OCI-LY1 (cell line): ENCODE measurements around the gene DNAJC28.
"Not testable (repeated sequence)": the region's sequence is repeated elsewhere in the genome, so short reads cannot be mapped to it uniquely, and the experiment has no call there.

ENCODE experiments used
- H2AFZ ChIP-seq: fragments of 200-600 bp; sonication (generic), shearing (Covaris generic); 2 replicates; pipeline ENCODE4 v1.6.0; 2014; ENCODE audit warnings: antibody characterized with exemption, mild to moderate bottlenecking, low read length
- H3F3A ChIP-seq: fragments of 200-600 bp; sonication (generic), shearing (Covaris generic); 2 replicates; pipeline ENCODE4 v1.6.0; 2014; ENCODE audit warnings: mild to moderate bottlenecking, antibody characterized with exemption, low read length, moderate library complexity; ENCODE audit not compliant: insufficient read depth
- H3K27ac ChIP-seq: fragments of 200-600 bp; sonication (generic); 2 replicates; pipeline ENCODE4 v1.5.1; 2014; ENCODE audit warnings: low read length, mixed run types, mild to moderate bottlenecking, low read depth; ENCODE audit not compliant: poor library complexity, severe bottlenecking
- H3K27me3 ChIP-seq: fragments of 200-600 bp; sonication (generic); 2 replicates; pipeline ENCODE4 v1.6.0; 2014; ENCODE audit warnings: antibody characterized with exemption, mild to moderate bottlenecking, low read length, moderate library complexity; ENCODE audit not compliant: insufficient read depth
- H3K36me3 ChIP-seq: fragments of 200-600 bp; sonication (generic); 2 replicates; pipeline ENCODE4 v1.6.1; 2014; ENCODE audit warnings: mild to moderate bottlenecking, antibody characterized with exemption, low read length, moderate library complexity, mixed read lengths; ENCODE audit not compliant: insufficient read depth
- H3K4me1 ChIP-seq: fragments of 200-600 bp; sonication (generic); 2 replicates; pipeline ENCODE4 v1.5.1; 2014; ENCODE audit warnings: mild to moderate bottlenecking, low read length, moderate library complexity; ENCODE audit not compliant: insufficient read depth, severe bottlenecking
- H3K4me2 ChIP-seq: fragments of 200-600 bp; sonication (generic), shearing (Covaris generic); 2 replicates; pipeline ENCODE4 v1.6.1; 2014; ENCODE audit warnings: low read length
- H3K4me3 ChIP-seq: fragments of 200-600 bp; sonication (generic); 2 replicates; pipeline ENCODE4 v1.5.1; 2014; ENCODE audit warnings: low read length, low read depth, mild to moderate bottlenecking, mixed read lengths; ENCODE audit not compliant: poor library complexity, severe bottlenecking
- H3K79me2 ChIP-seq: fragments of 200-600 bp; shearing (Covaris generic); 2 replicates; pipeline ENCODE4 v1.6.1; 2016; ENCODE audit warnings: mixed run types, low read length, mixed read lengths; ENCODE audit not compliant: insufficient read depth
- H3K9ac ChIP-seq: fragments of 200-600 bp; sonication (generic), shearing (Covaris generic); 2 replicates; pipeline ENCODE4 v1.6.1; 2014; ENCODE audit warnings: mild to moderate bottlenecking, low read length, mixed read lengths
- H3K9me2 ChIP-seq: fragments of 200-600 bp; sonication (generic), shearing (Covaris generic); 2 replicates; pipeline ENCODE4 v1.6.1; 2014; ENCODE audit warnings: low read depth, mild to moderate bottlenecking, low read length, mixed read lengths
- H3K9me3 ChIP-seq: fragments of 200-600 bp; shearing (Covaris generic); 2 replicates; pipeline ENCODE4 v1.6.1; 2014; ENCODE audit warnings: low read length, mixed read lengths
- H4K20me1 ChIP-seq: fragments of 200-600 bp; sonication (generic), shearing (Covaris generic); 2 replicates; pipeline ENCODE4 v1.6.0; 2016; ENCODE audit warnings: mild to moderate bottlenecking, low read length; ENCODE audit not compliant: insufficient read depth
- EZH2 ChIP-seq: fragments of 200-600 bp; sonication (generic), shearing (Covaris generic); IDR thresholded peaks from 2 replicates; pipeline ENCODE4 v1.8.0; 2017; ENCODE audit warnings: borderline replicate concordance, mixed run types, mild to moderate bottlenecking, antibody characterized with exemption, low read length, moderate library complexity, mixed read lengths
- TF ChIP-seq, protein P1 (sequence below): fragments of 200-600 bp; sonication (generic), shearing (Covaris generic); IDR thresholded peaks from 2 replicates; pipeline ENCODE4 v1.5.1; 2017; ENCODE audit warnings: mild to moderate bottlenecking, antibody characterized with exemption, low read length, moderate library complexity, mixed read lengths

The DNAJC28 gene

DNA sequence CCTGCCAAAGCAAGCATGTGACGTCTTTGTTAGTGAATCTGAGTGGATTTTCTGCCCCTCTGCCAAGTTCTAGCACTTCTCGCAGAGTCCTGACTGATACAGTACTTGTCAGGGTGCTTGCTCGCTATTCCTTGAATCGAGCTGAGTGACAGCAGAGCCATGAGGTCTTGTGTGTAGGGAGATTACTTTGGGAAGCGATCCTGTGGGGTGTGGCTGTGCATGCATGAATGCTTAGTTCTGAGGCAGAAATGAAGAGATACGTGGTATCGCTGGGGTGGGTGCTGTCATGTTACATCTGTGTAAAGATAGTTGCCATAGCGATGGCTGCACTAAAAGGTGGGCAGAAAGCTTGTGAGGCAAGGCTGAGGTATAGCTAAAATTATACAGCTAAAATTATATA lies 19.3 kb upstream of the DNAJC28 start:
- Histone ChIP-seq H3K9ac (no peak overlapping the region), H3K9me3 (no peaks in the 10 kb centered on the region), H4K20me1 (no peaks in the 10 kb centered on the region), H3K36me3 (peaks cover 99% of the 10 kb centered on the region), H2AFZ (no peak overlapping the region), H3K79me2 (no peaks in the 10 kb centered on the region), H3K4me1 (no peaks in the 10 kb centered on the region), H3K27me3 (no peaks in the 10 kb centered on the region), H3K4me2 (no peak overlapping the region), H3K4me3 (no peak overlapping the region), H3K27ac (no peak overlapping the region), H3K9me2 (no peaks in the 10 kb centered on the region), H3F3A (no peaks in the 10 kb centered on the region)
- TF ChIP-seq, protein P1, sequence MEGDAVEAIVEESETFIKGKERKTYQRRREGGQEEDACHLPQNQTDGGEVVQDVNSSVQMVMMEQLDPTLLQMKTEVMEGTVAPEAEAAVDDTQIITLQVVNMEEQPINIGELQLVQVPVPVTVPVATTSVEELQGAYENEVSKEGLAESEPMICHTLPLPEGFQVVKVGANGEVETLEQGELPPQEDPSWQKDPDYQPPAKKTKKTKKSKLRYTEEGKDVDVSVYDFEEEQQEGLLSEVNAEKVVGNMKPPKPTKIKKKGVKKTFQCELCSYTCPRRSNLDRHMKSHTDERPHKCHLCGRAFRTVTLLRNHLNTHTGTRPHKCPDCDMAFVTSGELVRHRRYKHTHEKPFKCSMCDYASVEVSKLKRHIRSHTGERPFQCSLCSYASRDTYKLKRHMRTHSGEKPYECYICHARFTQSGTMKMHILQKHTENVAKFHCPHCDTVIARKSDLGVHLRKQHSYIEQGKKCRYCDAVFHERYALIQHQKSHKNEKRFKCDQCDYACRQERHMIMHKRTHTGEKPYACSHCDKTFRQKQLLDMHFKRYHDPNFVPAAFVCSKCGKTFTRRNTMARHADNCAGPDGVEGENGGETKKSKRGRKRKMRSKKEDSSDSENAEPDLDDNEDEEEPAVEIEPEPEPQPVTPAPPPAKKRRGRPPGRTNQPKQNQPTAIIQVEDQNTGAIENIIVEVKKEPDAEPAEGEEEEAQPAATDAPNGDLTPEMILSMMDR: no peak
- no peak for TF ChIP-seq EZH2

DNA sequence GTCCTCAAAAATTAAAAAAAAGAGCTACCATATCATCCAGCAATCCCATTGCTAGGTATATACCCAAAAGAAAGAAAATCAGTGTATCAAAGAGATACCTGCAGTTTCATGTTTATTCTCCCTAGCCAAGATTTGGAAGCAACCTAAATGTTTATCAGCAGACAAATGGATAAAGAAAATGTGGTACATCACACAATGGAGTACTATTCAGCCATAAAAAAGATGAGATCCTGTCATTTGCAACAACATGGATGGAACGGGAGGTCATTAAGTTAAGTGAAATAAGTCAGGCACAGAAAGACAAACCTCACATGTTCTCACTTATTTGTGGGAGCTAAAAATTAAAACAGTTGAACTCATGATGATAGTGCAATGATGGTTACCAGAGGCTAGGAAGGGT lies 15.5 kb upstream of the DNAJC28 start:
- not testable (repeated sequence) for H3K27me3 ChIP-seq, H3K79me2 ChIP-seq, H3K27ac ChIP-seq, H3K4me3 ChIP-seq, H4K20me1 ChIP-seq, H3K9me3 ChIP-seq, H2AFZ ChIP-seq, H3K9ac ChIP-seq, H3K4me2 ChIP-seq, H3K4me1 ChIP-seq, H3F3A ChIP-seq, H3K9me2 ChIP-seq
- peaks cover 93% of the 10 kb centered on the region for H3K36me3 ChIP-seq

DNA sequence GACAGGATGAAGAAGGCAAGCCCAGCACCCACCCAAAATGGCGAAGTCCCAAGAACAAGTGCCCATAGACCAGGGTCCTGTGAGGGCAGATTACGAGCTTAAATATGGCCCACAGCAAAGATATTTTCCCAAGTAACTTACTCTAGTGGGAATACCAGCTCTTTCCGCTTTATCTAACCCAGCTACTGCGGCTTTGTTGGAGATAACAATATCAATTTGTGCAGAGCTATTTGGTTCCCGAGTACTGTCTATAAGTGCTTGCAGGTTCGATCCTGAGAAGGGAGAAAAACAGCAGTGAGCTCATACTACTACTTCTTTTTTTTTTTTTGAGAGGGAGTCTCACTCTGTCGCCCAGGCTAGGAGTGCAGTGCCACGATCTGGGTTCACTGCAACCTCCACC lies 14.3 kb upstream of the DNAJC28 start:
- H3K79me2 ChIP-seq: no peaks in the 10 kb centered on the region
- no peak overlapping the region for H3K27ac ChIP-seq
- H3K4me1 ChIP-seq: no peaks in the 10 kb centered on the region
- no peak overlapping the region for H3K9ac ChIP-seq
- no peaks in the 10 kb centered on the region for H4K20me1 ChIP-seq
- H2AFZ ChIP-seq: no peak overlapping the region
- H3K4me3 ChIP-seq: no peak overlapping the region
- H3K36me3 ChIP-seq: peaks cover 84% of the 10 kb centered on the region
- H3F3A ChIP-seq: no peaks in the 10 kb centered on the region
- no peak for TF ChIP-seq EZH2
- TF ChIP-seq, protein P1: no peak
- H3K27me3 ChIP-seq: no peaks in the 10 kb centered on the region
- H3K4me2 ChIP-seq: no peak overlapping the region
- no peaks in the 10 kb centered on the region for H3K9me2 ChIP-seq
- H3K9me3 ChIP-seq: no peaks in the 10 kb centered on the region

DNA sequence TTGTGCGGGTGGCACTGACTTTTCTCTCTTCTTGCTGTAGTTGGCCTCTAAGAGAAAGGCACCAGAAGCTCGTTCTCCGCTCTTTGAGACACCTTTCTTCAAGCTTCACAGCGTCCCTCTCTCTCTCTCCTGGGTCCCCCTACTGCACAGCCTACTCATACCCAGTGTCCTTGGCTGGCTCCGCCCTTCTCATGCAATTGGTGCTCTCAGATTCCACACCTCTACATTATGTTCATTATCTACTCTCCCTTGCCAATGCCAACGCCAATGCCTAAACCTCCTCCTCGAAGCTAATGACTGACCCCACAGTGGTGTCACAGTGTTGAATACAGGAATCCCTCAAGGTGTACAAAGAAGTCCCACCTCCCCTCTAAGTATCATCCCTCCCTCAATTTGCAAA lies 4.8 kb upstream of the DNAJC28 start:
- Histone ChIP-seq H3K4me2 (no peak overlapping the region), H2AFZ (no peak overlapping the region), H3K27me3 (no peaks in the 10 kb centered on the region)

More for the DNA sequence above, 4.8 kb upstream of the DNAJC28 start:
- no peaks in the 10 kb centered on the region for H4K20me1 ChIP-seq
- H3K9me3 ChIP-seq: no peaks in the 10 kb centered on the region
- no peaks in the 10 kb centered on the region for H3F3A ChIP-seq
- no peaks in the 10 kb centered on the region for H3K36me3 ChIP-seq
- H3K27ac ChIP-seq: no peak overlapping the region
- H3K4me3 ChIP-seq: no peak overlapping the region
- H3K9ac ChIP-seq: no peak overlapping the region
- H3K79me2 ChIP-seq: no peaks in the 10 kb centered on the region
- no peak for TF ChIP-seq EZH2
- TF ChIP-seq, protein P1: no peak
- no peaks in the 10 kb centered on the region for H3K9me2 ChIP-seq
- H3K4me1 ChIP-seq: peaks cover 9% of the 10 kb centered on the region
